Measurements from ENCODE around the gene LRRC2.

Gene LRRC2

GRCh38 chr3:46477756-46478155 is 88.3 kb downstream of the LRRC2 start:
- DNase-seq (ENCODE audit: low read depth), result no peak

- DNase-seq (ENCODE audit: low read depth), result no peak
Observed at GRCh38 chr3:46477145-46477544, 89.0 kb downstream of the LRRC2 start.

- DNase-seq (ENCODE audit: low read depth), result no peak
Observed at GRCh38 chr3:46472736-46473135, 93.4 kb downstream of the LRRC2 start.

- no peak for DNase-seq (ENCODE audit: low read depth)
Observed at GRCh38 chr3:46471371-46471914, 94.7 kb downstream of the LRRC2 start.

GRCh38 chr3:46470831-46471230 is 95.3 kb downstream of the LRRC2 start:
- DNase-seq (ENCODE audit: low read depth), result no peak

GRCh38 chr3:46469680-46470357 is 96.3 kb downstream of the LRRC2 start:
- no peak for DNase-seq (ENCODE audit: low read depth)

GRCh38 chr3:46468753-46469600 is 97.1 kb downstream of the LRRC2 start:
- no peak for DNase-seq (ENCODE audit: low read depth)

- DNase-seq (ENCODE audit: low read depth), result no peak
Observed at GRCh38 chr3:46467562-46467961, 98.5 kb downstream of the LRRC2 start.

GRCh38 chr3:46466871-46467403 is 99.2 kb downstream of the LRRC2 start:
- no peak for DNase-seq (ENCODE audit: low read depth)

- DNase-seq (ENCODE audit: low read depth), result no peak
Observed at GRCh38 chr3:46466273-46466672, 99.8 kb downstream of the LRRC2 start.
